Peyer's patch (tissue), 4 donors: ENCODE data around the gene ARRDC3.
"Not testable (repeated sequence)": the region's sequence is repeated elsewhere in the genome, so short reads cannot be mapped to it uniquely, and the experiment has no call there.

Experiments
- CTCF ChIP-seq, 6 experiments: fragments of 450-650 bp in 4 of 6; fragments of 200-600 bp in 2 of 6; sonication (generic) in 1 of 6; IDR thresholded peaks; one replicate each; pipeline ENCODE4 v1.5.1; 2017 to 2019; ENCODE audit warnings: antibody characterized with exemption in 6 of 6, mild to moderate bottlenecking in 3 of 6, moderate library complexity in 1 of 6
- POLR2A ChIP-seq, 2 donors: fragments of 450-650 bp; IDR thresholded peaks; one replicate each; pipeline ENCODE4 v1.5.1; 2017; ENCODE audit warnings: antibody characterized with exemption in 2 of 2, mild to moderate bottlenecking in 2 of 2, moderate library complexity in 2 of 2

- TF ChIP-seq CTCF, POLR2A (IDR thresholded peaks at IDR 0.05): not testable (repeated sequence)
Measured at GRCh38 chr5:91385596-91385995, 2.5 kb upstream of the ARRDC3 start.
